22Rv1 (cell line): ENCODE data around the gene FHIP2A.
"Not testable (repeated sequence)": the region's sequence is repeated elsewhere in the genome, so short reads cannot be mapped to it uniquely, and the experiment has no call there.

Experiments used
- ZFX ChIP-seq: fragments of 450-650 bp; IDR thresholded peaks from 2 replicates; pipeline ENCODE4 v1.6.1; 2017; ENCODE audit warnings: antibody characterized with exemption, borderline replicate concordance
- TF ChIP-seq, protein P1 (sequence below): fragments of 450-650 bp; IDR thresholded peaks from 2 replicates; pipeline ENCODE4 v1.5.1; 2017; ENCODE audit warnings: mild to moderate bottlenecking

DNA sequence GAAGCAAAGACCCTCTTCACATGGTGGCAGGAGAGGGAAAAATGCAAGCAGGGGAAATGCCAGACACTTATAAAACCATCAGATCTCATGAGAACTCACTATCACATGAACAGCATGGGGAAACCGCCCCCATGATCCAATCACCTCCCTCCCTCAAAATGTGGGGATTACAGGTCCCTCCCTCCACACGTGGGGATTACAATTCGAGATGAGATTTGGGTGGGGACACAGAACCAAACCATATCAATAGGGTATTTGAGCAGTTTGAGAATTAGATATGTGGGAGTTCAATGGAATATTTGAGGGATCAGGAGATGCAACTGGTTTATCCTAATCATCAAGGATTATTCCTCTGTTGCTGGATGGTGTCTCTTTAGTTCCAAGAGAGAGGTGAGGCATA is 46.5 kb upstream of the FHIP2A start:
- TF ChIP-seq, protein P1, sequence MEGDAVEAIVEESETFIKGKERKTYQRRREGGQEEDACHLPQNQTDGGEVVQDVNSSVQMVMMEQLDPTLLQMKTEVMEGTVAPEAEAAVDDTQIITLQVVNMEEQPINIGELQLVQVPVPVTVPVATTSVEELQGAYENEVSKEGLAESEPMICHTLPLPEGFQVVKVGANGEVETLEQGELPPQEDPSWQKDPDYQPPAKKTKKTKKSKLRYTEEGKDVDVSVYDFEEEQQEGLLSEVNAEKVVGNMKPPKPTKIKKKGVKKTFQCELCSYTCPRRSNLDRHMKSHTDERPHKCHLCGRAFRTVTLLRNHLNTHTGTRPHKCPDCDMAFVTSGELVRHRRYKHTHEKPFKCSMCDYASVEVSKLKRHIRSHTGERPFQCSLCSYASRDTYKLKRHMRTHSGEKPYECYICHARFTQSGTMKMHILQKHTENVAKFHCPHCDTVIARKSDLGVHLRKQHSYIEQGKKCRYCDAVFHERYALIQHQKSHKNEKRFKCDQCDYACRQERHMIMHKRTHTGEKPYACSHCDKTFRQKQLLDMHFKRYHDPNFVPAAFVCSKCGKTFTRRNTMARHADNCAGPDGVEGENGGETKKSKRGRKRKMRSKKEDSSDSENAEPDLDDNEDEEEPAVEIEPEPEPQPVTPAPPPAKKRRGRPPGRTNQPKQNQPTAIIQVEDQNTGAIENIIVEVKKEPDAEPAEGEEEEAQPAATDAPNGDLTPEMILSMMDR = not testable (repeated sequence)
- not testable (repeated sequence) for TF ChIP-seq ZFX
